Testis (tissue), 3 donors: Measurements from ENCODE around the gene IL13. TPM values are rescaled to one million over a fixed set of nuclear protein-coding genes. Genes with fewer than 3 reads are reported as not detected.
A peak's percentile ranks its signal among the peaks of the same experiment; 100 is the strongest.

Experiments
- DNase-seq: peaks from one replicate; pipeline ENCODE4 v3.0.0-alpha.2; 2019
- H3K27ac ChIP-seq, 2 donors: fragments of 200-600 bp; sonication (generic); one replicate each; pipeline ENCODE4 v1.5.1; 2019
- H3K27me3 ChIP-seq: fragments of 200-600 bp; sonication (generic); one replicate; pipeline ENCODE4 v1.5.1; 2019
- H3K36me3 ChIP-seq: fragments of 200-600 bp; sonication (generic); one replicate; pipeline ENCODE4 v1.5.1; 2017; ENCODE audit warnings: low read depth; ENCODE audit errors: missing control alignments
- H3K4me1 ChIP-seq: fragments of 200-600 bp; sonication (generic); one replicate; pipeline ENCODE4 v1.5.1; 2019
- H3K4me3 ChIP-seq, 2 donors: fragments of 200-600 bp; sonication (generic); one replicate each; pipeline ENCODE4 v1.5.1; 2017 to 2019
- H3K9me3 ChIP-seq: fragments of 200-600 bp; sonication (generic); one replicate; pipeline ENCODE4 v1.5.1; 2017
- CTCF ChIP-seq, 3 experiments: fragments of 450-650 bp in 2 of 3; fragments of 200-600 bp in 1 of 3; sonication (generic) in 1 of 3; IDR thresholded peaks; one replicate each; pipeline ENCODE4 v1.5.1; 2016 to 2019; ENCODE audit warnings: antibody characterized with exemption in 3 of 3, mild to moderate bottlenecking in 2 of 3, moderate library complexity in 1 of 3
- POLR2A ChIP-seq: fragments of 450-650 bp; IDR thresholded peaks from one replicate; pipeline ENCODE4 v1.6.1; 2017; ENCODE audit warnings: antibody characterized with exemption, mild to moderate bottlenecking, moderate library complexity
- WGBS, 2 donors: methylation state at CpG; one replicate each; pipeline ENCODE4 v1.1.5; 2018; 5-methylcytosine and 5-hydroxymethylcytosine counted together
- intact Hi-C: fragments of 100-400 bp; cut with DNase I; formaldehyde crosslinking; loops from one replicate; pipeline ENCODE4 v1.15.1; 2023; ENCODE audit warnings: low total_unique reads
- polyA plus RNA-seq: library from polyadenylated mRNA; stranded (reverse); fragments of 350-450 nt; fragmentation: Illumina TruSeq; extraction: RNeasy Lipid Tissue Mini Kit (QIAGEN cat#74804); gene quantifications from one replicate; pipeline ENCODE4 v1.2.3, GENCODE V29; 2014; ENCODE audit warnings: low read depth, low replicate concordance; ENCODE audit not compliant: insufficient read depth
- total RNA-seq, 2 donors: library from RNA; depleted of rRNA; stranded (reverse); fragments of >200 nt; gene quantifications; one replicate each; pipeline ENCODE4 v1.2.3, GENCODE V29; 2016

Gene IL13
- total and polyA plus RNA-seq, 3 donors from 2014 or later = 17.3 to 73.4 (median 25.0) TPM

DNA sequence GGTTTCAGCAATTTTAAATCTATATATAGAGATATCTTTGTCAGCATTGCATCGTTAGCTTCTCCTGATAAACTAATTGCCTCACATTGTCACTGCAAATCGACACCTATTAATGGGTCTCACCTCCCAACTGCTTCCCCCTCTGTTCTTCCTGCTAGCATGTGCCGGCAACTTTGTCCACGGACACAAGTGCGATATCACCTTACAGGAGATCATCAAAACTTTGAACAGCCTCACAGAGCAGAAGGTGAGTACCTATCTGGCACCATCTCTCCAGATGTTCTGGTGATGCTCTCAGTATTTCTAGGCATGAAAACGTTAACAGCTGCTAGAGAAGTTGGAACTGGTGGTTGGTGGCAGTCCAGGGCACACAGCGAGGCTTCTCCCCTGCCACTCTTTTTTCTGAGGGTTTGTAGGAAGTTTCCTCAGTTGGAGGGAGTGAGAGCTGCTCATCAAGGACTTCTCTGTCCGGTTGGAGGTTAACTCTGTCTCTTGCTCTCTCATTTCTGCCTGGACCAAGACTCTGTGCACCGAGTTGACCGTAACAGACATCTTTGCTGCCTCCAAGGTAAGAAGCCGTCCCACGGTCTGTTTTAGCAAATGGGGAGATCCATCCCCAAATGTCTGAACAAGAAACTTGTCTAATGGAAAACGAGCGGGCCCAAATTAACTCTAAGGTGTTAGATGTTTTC, 16.1 kb downstream of the IL13 start, which contains the start of gene IL4:
Gene IL4 (plus strand): TSS at position 51 of the 692 bp plus-strand sequence. CDS start 62 bp downstream, at position 113.
- WGBS, 2 donors = 81% methylated on average over 14 of the region's 14 CpGs
- Histone ChIP-seq H3K27ac (no peak within 1 kb of the TSS), H3K4me3 (no peak within 1 kb of the TSS), H3K27me3 (no peaks in the 10 kb centered on the region), H3K4me1 (no peaks in the 10 kb centered on the region), H3K36me3 (no peaks in the 10 kb centered on the region), H3K9me3 (no peaks in the 10 kb centered on the region)
- no peak for TF ChIP-seq CTCF (IDR thresholded peaks at IDR 0.05)
- TF ChIP-seq POLR2A = no peak
- intact Hi-C loops = no loop called here
- no peak for DNase-seq

DNA sequence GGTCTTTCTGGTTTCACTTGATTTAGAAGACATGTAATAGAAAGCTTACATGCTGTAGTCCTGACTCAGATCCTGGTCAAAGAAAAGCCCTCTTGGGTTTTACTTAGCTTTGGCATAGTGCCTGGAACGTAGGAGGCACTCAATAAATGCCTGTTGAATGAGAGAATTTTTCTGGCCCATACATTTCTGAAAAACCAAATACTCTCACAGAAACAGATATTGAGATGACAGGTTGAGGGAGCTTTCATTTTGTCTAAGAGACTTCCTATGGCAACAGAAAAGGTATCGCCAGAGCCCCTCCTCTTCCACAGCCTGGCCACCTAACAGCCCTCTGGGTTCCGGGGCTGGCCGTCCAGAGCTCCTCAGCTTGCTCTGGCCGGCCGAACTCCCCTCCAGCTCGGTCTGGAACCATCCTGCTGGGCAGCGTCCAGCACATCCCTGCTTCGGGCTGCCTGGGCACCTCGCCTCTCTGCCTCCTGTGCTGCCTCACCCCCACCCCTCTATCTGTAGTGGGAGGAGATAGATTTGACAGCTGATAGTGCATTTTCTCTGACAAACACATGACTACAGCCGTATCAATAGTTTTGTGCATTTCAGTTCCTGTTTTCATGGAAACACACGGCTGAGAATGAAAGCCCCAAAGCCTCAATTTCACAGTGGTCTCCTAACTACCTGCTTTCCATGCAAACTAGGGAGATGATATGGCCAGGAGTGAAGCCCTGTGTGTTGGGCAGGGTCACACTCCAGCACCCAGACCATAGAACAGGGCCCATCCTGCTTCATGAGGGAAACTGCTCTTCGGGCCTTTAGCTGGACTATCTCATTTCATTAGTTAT, 16.9 kb downstream of the IL13 start:
- Histone ChIP-seq H3K36me3 (no peaks in the 10 kb centered on the region), H3K4me3 (no peak overlapping the region), H3K27ac (no peak overlapping the region), H3K9me3 (no peaks in the 10 kb centered on the region), H3K4me1 (no peaks in the 10 kb centered on the region), H3K27me3 (no peaks in the 10 kb centered on the region)
- DNase-seq = no peak
- WGBS, 2 donors = 80 to 88% methylated on average over 13 of the region's 13 CpGs
- TF ChIP-seq CTCF (IDR thresholded peaks at IDR 0.05) = no peak
- no peak for TF ChIP-seq POLR2A
- intact Hi-C loops = no loop called here

GRCh38 chr5:132675936-132676689, 18.1 kb downstream of the IL13 start:
- intact Hi-C loops = no loop called here
- no peaks in the 10 kb centered on the region for H3K4me1 ChIP-seq
- H3K27ac ChIP-seq = no peak overlapping the region
- H3K9me3 ChIP-seq = no peaks in the 10 kb centered on the region
- TF ChIP-seq CTCF (IDR thresholded peaks at IDR 0.05) (no peak), POLR2A (no peak)
- H3K4me3 ChIP-seq = no peak overlapping the region
- WGBS, 2 donors = 87 to 95% methylated on average over 11 of the region's 11 CpGs
- H3K36me3 ChIP-seq = no peaks in the 10 kb centered on the region
- no peak for DNase-seq
- H3K27me3 ChIP-seq = no peaks in the 10 kb centered on the region

DNA sequence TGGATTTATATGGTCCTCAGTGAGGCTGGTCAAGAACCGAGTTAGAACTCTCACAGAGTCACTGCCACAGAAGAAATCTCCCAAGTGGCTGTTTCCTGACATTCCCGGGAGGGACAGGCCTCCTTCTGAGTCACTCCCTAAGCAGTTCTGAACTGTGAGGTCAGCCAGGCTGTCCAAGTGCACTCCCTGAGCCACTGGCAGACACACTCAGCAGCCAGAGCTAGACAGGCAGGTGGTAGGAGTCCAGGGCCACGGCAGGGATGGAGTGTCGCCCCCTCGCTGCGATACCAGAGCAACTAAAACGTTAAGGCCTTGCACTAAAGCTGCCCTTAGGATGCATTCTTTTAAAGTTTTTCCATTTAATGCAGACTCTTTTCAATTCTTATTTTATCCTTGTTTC, 19.2 kb downstream of the IL13 start:
- WGBS, 2 donors = 65 to 66% methylated on average over 7 of the region's 7 CpGs
- intact Hi-C loops = no loop called here
- no peaks in the 10 kb centered on the region for H3K4me1 ChIP-seq
- no peak overlapping the region for H3K27ac ChIP-seq
- DNase-seq = peak; percentile 65
- no peaks in the 10 kb centered on the region for H3K27me3 ChIP-seq
- H3K4me3 ChIP-seq = no peak overlapping the region
- TF ChIP-seq POLR2A (no peak), CTCF (IDR thresholded peaks at IDR 0.05) (no peak)
- H3K9me3 ChIP-seq = no peaks in the 10 kb centered on the region
- no peaks in the 10 kb centered on the region for H3K36me3 ChIP-seq
